GM12801 (cell line): ENCODE results near the gene KLHL13.

ENCODE experiments used
- TF ChIP-seq, protein P1 (sequence below): IDR thresholded peaks from one replicate; pipeline ENCODE4 v1.5.1; 2011; ENCODE audit warnings: control low read depth; ENCODE audit not compliant: insufficient read length; ENCODE audit errors: extremely low read depth

KLHL13 gene

DNA sequence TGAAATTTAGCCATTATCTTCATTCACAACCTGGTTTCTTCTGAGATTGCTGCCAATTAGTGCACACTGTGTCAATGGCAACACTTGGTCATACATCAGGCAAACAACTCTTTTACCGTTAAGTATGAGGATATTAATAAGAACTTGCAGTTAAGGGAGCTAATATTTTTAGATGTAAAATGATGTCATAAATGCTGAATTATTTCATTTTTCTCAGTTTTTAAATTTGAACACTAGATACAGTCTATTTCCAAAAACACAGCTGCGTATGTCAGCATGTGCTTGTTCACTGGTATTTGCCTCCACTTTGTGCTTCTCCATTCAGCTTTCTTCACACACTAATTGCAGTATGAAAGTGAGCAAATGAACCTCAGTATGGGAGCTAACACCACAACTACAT lies 1.6 kb downstream of the KLHL13 start:
- TF ChIP-seq, protein P1, sequence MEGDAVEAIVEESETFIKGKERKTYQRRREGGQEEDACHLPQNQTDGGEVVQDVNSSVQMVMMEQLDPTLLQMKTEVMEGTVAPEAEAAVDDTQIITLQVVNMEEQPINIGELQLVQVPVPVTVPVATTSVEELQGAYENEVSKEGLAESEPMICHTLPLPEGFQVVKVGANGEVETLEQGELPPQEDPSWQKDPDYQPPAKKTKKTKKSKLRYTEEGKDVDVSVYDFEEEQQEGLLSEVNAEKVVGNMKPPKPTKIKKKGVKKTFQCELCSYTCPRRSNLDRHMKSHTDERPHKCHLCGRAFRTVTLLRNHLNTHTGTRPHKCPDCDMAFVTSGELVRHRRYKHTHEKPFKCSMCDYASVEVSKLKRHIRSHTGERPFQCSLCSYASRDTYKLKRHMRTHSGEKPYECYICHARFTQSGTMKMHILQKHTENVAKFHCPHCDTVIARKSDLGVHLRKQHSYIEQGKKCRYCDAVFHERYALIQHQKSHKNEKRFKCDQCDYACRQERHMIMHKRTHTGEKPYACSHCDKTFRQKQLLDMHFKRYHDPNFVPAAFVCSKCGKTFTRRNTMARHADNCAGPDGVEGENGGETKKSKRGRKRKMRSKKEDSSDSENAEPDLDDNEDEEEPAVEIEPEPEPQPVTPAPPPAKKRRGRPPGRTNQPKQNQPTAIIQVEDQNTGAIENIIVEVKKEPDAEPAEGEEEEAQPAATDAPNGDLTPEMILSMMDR = no peak

DNA sequence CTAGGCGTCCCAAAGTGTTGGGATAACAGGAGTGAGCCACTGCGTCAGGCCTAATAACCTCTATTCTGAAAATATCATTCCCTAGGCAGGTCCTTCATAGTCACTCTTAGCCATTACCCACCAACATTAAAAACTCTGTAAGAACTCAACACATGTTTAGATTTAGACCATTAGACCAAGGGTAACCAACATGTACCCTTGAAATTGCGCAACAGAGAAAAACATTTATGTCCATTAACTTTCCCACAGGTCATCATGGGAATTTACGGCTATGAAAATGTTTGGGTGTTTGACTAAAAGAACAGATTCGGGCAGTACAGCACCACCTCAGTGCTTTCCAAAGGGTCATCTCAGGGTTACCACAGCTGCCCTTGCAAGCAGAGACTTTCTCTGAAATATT lies 7.5 kb downstream of the KLHL13 start:
- TF ChIP-seq, protein P1 = no peak

DNA sequence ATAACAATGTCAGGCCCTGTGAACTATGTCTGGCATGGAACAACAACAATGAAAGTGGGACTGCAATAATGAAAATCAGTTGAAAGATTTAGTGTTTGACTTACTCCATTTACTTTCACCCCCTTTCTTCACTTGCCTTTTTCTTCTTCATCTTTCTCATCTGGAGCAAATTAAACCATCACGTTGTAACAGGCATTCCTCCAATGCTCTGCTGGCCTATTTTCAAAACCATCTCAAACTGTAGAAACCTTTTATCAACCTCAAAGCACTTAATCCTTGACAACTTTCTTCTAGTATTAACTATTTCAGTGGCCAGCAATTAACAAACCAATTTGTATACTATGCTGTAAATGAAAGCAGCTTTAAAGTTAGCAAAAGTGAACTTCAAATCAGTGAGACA lies 8.3 kb downstream of the KLHL13 start:
- TF ChIP-seq, protein P1 = no peak

DNA sequence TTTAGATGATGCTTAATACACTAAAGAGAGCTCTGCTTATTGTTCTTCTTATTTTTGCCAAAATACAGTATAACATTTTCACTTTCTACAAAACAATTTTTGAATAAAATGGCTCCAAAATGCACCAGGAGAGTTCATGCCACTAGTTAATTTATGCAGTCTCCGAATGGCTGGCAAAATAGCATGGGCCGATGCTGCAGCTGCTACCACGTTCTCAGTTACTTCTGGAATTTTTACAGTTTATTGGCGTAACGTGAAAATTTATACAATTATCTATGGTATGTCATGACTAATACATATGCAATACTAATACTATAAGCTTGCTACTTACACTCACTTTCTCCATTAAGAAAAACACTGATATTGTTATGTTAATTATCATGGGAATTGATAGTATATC lies 16.5 kb downstream of the KLHL13 start:
- TF ChIP-seq, protein P1 = no peak

DNA sequence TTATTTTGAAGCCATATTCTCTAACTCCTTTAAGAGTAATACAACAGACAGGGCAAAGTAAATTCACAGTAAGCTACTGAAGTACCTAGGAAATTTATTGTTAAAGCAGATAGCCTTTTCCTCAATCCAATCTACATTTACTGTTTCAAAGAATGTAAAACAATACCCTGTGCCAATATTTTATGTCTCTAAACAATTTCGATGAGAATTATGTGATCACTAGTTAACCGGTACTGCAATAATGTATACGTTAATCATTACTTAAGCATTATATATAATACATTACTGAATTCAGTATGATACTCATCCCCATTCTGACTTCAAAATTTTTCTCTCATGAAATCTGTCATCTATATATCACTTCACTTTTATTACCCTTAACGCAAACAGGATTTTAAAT lies 28.5 kb downstream of the KLHL13 start:
- TF ChIP-seq, protein P1 = no peak

DNA sequence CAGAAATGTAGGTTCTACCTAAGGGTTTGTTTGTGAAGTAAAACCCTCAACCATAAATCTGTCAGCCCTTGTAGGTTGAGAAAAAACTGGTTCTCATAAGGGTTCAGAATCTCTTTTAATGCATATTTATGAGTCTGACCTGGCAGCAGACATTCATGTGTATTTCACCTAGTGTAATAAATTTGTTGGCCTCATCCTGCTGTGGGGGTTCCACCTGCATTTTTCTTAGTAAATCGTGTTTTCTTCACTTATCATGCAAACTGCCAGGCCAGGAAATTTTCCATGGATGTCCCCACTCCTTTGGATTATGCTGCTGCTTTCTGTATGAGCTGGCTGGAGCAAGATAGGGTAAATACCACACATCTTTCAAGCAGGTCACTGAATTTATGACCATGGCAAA lies 42.4 kb downstream of the KLHL13 start:
- TF ChIP-seq, protein P1 = no peak

DNA sequence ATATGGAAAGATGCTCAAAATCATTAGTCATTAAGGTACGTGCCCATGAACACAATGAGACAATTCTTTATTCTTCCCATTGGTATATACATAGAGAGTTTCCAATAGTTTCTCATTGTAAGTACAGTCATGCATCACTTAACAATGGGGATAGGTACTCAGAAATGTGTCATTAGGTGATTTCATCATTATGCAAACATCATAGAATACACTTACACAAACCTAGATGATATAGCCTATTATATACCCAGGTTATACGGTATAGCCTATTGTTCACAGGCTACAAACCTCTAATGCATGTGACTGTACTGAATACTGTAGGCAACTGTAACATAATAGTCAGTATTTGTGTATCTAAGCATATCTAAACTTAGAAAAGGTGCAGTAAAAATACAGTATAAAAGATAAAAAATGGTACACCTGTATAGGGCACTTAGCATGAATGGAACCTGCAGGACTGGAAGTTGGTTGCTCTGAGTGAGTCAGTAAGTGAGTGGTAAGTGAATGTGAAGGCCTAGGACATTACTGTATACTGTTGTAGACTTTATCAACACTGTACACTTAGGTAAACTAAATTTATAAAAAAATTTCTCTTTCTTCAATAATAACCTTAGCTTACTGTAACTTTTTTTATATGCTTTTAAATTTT lies 49.6 kb downstream of the KLHL13 start:
- TF ChIP-seq, protein P1 = no peak
